GM21737 (cell line): ENCODE data around the gene VILL.
"Not testable (repeated sequence)": the region's sequence is repeated elsewhere in the genome, so short reads cannot be mapped to it uniquely, and the experiment has no call there.

ENCODE experiments used
- ATAC-seq: cut with Tn5 transposase; IDR thresholded peaks from one replicate; pipeline ENCODE4 v1.9.1; 2021; ENCODE audit warnings: mild to moderate bottlenecking, moderate library complexity; ENCODE audit not compliant: unreplicated experiment

The VILL gene

DNA sequence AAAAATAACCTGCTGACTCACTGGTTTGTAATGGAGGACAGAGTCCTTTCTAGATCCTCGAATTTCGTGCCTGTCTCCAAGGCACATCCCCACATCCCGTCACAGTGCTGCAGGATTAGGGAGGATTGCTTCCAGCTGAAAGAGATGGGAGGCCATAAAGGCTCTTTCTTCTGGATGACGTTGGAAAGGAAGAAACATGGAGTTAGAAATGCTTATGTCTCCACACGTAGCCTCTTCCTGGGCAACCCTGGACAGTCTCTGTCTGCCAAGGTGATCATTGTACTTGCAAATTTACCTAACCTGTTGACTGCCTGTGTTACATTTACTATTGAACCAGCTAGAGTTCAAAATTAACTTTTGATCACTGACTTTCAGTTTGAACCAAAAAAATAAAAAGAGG lies 27.6 kb upstream of the VILL start:
- no peak for ATAC-seq

DNA sequence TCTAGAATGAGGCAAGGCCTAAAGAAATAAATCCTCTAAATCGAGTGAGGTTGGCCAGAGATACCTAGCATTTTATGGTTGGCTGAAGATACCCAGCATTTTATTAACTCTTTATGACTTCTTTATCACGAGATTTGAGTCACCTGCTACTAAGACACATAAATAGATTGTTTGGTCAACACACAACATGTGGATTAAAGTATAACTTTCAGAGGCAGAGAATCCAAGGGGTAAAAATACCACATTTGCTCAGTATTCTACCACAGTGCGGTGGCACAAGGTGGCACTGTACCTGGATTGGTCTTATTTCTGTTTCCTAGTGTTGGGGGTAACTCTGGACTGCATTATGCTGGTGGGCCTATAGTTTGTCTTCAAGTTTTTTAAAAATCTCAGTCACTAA lies 27.0 kb upstream of the VILL start:
- no peak for ATAC-seq

DNA sequence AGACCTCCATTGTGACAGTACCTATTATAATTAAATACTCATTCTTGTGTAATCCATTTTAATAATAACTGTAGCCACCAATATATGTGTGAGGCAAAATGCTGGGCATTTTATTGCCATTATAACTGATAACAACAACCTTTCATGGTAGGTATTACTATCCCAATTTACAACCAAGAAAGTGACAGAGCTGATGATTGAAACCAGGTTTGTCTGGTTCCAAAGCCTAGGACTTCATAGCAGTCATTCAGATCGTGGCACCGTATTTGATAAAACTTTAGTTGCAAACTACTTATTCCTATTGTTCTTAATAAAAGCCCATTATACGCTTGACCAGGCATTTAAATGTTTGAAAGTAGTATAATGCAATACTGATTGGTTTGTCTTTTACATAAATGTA lies 26.4 kb upstream of the VILL start:
- no peak for ATAC-seq

DNA sequence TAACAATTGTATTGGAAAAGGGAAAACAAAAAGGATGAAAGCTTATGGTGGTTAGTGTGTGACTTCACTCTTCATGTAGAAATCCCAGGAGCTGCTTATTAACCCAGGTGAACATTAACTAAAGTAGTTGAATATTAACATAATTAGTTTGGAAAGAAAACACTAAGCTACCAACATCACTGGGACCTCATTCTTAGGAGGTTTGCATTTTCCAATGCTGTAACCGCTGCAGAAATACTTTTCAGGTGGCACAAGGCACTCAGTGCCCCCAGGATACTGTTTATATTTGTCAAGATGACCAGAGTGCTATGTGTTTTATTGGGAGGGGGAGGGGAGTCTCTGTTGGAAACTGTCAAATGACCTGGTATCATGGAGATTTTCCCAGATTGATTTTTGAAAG lies 25.9 kb upstream of the VILL start:
- ATAC-seq: no peak

DNA sequence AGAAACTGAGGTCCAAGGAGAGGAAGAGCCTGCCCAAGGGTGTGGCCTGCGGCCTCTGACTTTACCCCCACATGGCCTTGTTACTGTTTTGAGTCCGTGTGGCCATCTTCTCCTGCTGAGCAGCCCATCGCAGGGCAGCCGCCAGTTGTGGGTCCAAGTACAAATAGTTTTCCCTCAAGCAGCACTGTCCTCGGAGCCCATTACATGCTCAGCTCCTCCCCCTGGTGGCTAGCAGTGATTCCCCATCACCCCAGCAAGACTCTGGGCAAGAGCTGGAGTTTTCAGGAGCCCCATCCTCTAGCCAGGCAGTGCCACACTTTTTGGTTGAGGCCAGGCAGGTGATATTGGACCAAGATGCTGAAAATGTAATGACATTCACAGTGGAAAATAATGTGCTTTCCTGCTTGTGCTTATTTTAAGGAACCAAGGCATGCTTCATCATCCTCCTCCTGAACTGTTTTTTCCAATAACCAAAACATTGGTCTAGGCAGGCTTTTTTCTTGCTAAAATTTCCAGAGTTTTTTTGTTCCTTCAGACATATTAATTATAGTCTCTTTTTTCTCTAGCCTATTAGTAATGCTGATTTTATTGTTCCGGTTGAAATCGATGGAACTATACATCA lies 23.2 kb upstream of the VILL start:
- ATAC-seq: peak; percentile 65

DNA sequence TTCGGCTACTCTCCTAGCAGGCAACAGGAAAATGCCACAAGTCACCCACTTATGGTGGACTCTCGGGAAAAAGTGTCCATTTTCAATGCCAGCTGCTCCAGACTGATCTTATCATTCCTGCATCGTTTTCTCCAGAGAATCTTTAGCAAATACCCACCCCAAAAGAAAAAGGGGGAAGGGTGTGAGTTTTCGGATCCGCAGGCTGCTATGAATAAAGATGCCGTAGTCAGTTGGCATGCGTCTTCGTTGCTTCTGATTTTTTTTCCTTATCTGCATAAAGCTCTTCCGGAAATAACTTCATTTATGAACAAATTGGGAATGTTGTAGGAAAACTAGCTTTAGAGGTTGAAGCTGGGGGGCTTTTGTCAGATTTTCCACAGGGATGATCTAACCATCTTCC lies 22.4 kb upstream of the VILL start:
- no peak for ATAC-seq

DNA sequence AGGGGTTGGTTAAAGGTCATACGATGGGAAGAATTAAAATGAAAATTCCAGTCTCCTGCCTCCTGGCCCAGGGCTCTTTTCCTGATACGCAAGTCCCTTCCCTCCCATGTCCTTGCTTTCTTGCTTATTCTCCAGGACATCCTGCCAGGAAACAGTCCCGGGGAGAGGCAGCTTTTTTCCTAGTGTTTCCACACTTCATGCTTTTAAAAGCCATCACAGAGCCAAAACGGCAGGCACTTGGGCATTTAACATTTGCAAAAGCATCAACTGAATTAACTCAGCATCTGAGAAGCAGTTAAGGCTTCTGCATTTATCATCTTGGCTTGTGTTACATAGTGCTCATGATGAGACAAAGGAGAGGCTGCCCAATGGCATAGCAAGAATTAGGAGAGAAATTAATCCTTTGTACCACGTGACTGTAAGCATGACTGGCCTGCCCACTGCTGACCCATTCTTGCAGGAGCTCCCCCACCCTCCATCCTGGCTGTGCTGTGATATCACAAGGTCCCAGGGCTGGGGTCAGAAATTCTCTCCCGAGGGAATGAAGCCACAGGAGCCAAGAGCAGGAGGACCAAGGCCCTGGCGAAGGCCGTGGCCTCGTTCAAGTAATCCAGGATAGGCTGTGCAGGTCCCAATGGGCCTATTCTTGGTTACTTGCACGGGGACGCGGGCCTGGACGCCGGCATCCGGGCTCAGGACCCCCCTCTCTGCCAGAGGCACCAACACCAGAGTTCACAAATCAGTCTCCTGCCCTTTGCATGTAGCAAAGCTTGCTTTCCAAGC lies 21.6 kb upstream of the VILL start:
- ATAC-seq: no peak

DNA sequence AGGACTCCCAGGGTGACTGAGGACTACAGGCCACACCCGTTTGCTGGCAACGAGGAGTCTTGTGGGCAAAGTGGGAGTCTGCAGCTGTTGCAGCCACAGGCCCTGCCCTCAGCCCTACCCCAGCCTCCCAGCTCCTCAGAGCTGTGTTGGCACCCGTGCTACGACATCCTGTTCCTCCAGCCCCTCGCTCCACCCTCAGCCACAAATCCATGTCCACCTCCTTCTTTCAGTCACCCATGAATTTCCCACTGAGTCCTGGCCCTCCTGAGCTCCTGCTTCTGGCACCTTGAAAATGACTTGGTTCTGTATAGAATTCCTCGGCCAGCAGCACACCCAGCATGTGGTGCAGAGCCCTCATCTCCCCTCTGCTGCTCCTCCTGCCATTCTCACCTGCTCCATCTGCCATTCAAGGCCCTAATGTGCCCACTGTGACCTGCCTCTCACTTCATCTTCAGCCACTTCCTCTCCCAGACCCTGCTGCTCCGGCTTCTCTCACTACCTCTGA lies 20.9 kb upstream of the VILL start:
- no peak for ATAC-seq

DNA sequence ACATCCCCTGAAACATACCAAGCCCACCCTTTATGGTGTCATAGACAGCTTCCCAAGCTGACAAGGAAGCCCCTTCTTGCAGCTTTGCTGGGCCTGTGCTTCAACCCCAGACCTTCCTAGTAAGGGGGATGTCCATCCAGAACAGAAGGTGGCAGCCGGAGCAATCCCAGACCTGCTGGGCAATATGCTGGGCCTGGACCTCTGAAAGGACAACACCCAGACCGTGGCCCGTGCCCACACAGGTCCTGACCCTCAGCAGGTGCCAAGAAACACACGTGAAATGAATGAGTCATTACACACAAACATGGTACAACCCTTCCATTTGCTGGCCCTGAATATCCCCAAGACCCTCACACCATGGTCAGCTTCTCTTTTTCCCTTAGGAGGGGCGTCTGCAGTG lies 19.8 kb upstream of the VILL start:
- no peak for ATAC-seq

DNA sequence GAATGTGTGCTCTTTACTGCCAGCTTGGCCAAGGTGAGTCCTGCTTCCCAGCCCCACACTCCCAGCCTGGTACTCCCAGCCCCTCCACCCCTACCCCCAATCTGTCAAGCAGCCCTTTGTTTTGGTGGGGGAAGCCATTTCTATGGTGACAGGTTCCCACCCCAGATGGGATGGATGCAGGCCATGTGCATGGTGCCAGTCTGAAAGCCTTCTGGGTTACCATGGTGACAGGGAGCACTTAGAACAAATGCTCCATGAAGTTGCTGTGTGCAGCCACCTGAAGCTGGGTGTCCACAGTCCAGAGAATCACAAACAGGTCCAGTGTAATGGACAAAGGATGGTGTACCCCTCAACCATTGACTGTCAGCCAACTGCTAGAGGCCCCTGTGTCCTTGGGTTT lies 19.1 kb upstream of the VILL start:
- no peak for ATAC-seq

DNA sequence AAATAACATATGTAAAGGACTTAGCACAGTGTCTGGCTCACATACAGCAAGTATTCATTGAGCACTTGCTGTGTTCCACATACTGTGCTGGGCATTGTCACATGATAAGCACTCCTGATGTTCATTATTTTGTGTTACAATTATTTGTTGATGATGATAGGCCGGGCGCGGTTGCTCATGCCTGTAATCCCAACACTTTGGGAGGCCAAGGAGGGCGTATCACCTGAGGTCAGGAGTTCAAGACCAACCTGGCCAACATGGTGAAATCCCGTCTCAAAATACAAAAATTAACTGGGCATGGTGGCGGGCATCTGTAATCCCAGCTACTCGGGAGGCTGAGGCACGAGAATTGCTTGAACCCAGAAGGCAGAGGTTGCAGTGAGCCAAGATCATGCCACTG lies 18.5 kb upstream of the VILL start:
- not testable (repeated sequence) for ATAC-seq

DNA sequence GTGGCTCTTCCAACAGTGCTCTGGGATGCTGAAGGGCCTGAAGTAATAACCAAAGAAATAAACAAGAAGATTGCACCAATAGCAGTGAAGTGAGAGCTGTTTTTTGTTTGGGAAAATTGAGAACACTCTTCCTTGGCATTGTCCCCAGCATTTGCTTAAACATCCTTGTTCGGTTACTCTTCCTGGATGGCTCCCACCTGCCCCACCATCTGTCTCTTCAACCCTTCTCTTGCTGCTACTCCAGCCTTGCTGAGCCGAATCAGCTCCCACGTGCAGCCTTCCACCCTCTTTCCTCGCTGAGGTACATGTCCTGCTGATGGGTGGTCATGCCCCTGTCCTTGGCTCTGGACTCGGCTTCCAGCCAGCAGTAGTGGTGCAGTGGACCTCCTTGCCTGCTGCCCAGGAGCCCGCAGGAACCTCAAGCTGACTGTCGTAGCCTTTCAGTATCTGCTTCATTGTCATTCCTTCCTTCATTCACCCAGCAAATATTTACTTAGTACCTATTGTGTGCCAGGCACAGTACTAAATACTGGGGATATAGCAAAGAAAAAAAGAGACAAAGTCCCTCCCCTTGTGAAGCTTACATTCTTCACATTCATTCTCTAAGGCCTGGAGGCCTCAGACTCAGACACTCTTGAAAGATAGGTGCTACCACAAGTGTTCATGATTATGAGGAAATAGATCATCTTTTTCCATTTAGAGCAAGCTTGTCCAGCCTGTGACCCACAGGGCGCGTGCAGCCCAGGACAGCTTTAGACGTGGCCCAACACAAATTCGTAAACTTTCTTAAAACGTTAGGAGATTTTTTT lies 17.1 kb upstream of the VILL start:
- ATAC-seq: no peak

DNA sequence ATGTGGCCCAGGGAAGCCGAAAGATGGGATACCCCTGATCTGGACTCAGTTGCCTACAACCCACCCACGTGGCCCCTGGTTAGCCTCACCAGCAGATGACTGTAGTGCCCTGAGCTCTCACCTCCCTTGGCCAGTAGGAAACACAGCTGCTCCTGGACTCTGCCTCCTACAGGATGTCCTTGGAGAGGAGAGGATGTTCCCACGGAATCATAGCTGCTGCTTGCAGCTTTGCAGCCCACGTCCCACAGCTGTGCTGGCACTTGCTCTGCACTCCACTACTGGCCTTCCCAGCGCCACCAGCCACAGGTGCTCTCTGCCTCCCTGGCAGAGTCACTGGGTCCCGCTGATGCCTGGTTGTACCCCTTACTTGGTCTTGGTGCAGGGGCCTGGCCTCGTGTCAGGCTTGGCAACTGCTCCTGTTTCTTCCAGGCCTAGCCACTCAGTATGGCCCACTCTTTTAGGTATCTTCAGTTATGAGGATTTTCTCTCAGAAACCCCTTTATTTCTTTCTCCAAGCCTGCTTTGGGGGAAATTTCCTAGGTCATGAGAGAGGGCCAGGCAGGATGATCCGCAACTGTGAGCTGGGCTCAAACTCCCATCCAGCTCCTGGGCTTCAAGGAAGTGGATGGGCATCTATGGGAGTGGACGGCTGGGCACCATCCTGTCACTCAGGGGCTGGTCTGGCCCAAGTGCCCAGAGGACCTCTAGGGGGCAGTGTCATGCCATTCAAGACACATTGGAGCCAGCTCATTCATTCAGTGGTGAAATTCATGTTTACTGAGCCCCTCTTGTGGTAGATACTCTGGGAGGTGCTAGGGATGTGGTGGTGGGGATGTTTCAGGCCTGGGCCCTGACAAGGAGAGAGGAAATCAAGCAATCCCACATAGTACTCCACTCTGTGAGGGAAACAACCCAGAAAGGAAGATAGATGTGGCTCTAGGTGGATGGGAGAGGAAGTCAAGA lies 16.2 kb upstream of the VILL start:
- peak; percentile 86 for ATAC-seq

DNA sequence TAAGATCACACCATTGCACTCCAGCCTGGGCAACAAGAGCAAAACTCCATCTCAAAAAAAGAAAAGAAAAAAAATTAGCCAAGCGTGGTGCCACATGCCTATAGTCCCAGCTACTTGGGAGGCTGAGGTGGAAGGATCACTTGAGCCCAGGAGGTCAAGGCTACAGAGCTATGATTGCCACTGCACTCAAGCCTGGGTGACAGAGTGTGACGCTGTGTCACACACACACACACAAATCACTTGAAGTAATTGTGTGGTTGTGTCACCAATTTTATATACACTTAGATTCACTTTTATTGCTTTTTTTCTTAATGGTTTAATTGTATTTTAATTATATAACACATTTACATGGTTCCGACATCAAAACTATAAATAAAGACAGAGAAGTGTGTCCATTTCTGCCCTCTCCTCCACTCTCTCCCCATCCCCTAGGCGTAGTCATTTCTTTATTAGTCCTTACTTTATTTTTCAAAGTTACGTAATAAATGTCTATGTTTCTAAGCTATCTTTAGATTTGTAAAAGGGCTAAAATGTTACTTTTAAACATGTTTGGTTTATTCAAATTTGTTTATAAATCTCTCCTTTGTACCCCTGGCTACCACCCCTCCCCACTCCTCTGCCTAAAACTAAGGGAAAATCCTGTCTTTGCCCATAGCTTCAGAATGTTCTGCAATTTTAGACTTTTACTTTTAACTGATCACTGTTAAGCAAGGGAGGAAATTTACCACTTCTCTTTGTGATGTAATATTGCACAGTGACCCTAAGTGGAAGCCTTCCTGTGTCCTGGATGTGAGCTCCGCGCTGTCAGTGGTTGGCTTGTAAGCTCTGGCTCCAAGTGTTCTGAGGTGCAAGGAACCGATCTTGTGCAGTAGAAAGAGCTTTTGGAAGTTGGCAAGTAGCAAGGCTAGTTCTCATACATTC lies 10.8 kb upstream of the VILL start:
- ATAC-seq: no peak

DNA sequence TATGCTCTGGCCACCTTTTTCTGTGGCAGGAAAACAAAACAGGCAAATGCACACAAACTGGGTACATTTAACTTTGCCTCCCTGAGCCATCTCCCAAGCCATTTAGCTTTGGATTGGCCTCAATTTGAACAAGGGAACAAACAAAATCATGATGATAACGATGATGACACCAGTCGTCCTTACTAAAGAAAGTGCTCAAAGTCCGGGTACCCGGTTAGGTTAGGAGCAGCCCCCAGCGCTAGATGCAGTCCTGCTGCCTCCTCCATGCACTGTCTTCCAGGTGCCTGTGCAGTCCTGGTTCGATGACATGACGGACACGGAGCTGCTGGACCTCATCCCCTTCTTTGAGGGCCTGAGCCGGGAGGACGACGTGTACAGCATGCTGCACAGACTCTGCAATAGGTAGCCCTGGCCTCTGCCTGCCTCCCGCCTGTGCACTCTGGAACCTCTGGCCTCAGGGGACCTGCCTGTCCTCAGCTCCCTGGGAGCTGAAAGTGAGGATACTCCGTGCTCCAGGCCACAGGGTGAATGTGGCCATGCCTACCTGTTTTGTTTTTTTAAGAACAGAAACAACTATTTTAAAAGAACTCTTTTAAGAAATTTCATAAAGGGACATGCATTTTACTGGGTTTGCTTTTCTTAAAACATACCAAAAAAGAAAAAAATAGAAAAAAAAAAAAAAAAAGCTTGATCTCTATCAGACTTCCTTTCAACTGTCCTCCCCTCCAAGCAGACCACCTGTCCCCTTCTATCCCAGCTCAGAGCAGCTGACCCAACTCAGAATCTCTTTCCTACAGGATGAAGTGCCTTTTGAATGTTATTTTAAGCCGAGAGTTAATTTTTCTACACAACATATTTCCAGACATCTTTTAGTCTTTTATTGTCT lies 9.9 kb upstream of the VILL start:
- no peak for ATAC-seq

DNA sequence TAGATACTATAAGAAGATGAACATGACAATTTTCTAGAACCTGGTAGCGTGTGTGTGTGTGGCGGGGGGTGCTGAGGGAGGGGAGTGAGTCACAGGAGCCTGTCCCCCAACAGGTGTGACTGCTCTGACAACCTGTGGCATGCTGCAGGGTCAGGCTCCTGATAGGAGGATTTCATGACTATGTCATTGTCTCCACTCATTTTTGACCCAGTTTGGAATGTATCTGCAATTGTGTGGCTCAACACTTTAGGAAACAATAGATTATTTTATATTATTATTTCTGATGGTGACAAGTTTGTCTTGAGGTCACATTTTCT lies 9.3 kb upstream of the VILL start:
- no peak for ATAC-seq

DNA sequence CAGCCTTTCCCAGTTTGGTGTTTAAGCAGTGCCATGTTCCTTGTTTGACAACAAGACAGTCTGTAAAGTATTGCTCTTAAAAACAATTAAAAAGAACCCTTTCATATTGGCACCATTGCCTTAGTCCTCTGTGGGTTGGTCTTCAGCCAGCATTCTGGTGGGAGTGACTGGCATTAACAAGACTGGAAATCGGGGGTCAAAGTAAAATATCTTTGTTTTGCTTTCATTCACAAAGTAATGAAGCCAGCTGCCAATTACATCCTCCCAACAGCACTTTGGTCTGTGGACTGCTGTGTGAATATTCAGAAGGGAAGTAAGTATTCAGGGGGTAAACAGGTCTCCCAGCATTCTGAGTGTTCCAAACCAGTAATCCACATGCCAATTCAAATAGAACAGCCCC lies 8.3 kb upstream of the VILL start:
- ATAC-seq: no peak

DNA sequence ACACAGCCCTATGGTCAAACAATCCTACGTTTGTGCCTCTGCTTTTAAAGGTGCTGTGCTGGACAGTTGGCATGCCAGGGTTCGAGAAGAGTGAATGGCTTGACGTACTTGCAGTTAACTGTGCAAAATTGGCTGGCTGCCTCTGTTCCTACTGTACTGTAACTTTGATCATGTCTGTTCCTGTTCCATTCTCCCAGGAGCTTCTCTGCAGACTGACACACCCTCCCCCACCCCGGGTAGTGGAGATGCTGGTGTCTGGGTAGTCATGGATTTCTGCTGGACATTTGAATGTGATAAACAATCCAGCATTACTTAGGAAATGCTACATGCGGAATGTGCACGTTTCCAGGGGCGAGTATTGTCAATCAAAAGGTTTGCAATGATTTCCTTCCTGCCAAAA lies 6.5 kb upstream of the VILL start:
- no peak for ATAC-seq

DNA sequence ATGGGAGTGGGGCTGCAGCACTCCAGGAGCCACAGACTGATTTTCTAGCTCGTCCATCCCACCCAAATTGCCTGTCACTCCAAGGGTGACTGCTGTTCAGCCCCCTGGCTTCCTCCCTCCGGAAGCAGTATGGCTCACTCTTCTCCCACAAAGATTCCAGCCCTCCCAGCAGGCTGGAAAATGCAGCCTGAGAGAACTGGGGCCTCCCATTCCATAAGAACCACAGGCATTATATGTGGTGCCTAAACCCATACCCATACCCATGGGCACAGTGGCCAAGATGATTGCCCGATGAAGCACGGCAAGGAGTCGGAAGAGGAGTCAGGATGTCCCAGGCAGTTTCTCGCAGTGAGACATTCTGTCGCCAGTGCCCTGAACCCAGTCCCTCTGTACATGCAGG lies 6.0 kb upstream of the VILL start:
- ATAC-seq: no peak
